DOHH2 (cell line): Measurements from ENCODE around the gene ANTKMT.

Experiments used
- H3F3A ChIP-seq: fragments of 200-600 bp; sonication (generic), shearing (Covaris generic); 2 replicates; pipeline ENCODE4 v1.6.0; 2016; ENCODE audit warnings: antibody characterized with exemption, mild to moderate bottlenecking; ENCODE audit not compliant: control insufficient read depth, insufficient read depth
- H3K27ac ChIP-seq: fragments of 200-600 bp; sonication (generic); 2 replicates; pipeline ENCODE4 v1.5.1; 2014; ENCODE audit warnings: low read depth, mild to moderate bottlenecking, low read length, moderate library complexity
- H3K27me3 ChIP-seq: fragments of 200-600 bp; sonication (generic); 2 replicates; pipeline ENCODE4 v1.6.1; 2014; ENCODE audit warnings: mild to moderate bottlenecking, low read length, mixed read lengths; ENCODE audit not compliant: control insufficient read depth
- H3K36me3 ChIP-seq: fragments of 200-600 bp; sonication (generic); 2 replicates; pipeline ENCODE4 v1.6.1; 2014; ENCODE audit warnings: mild to moderate bottlenecking, low read length, moderate library complexity, mixed read lengths; ENCODE audit not compliant: control insufficient read depth
- H3K4me1 ChIP-seq: fragments of 200-600 bp; sonication (generic); 2 replicates; pipeline ENCODE4 v1.6.1; 2014; ENCODE audit warnings: mild to moderate bottlenecking, low read length, mixed read lengths; ENCODE audit not compliant: control insufficient read depth
- H3K4me2 ChIP-seq: fragments of 200-600 bp; sonication (generic); 2 replicates; pipeline ENCODE4 v1.6.0; 2014; ENCODE audit warnings: mild to moderate bottlenecking, low read length, moderate library complexity
- H3K4me3 ChIP-seq: fragments of 200-600 bp; sonication (generic); 2 replicates; pipeline ENCODE4 v1.5.1; 2014; ENCODE audit warnings: mild to moderate bottlenecking, low read length, mixed read lengths
- H3K79me2 ChIP-seq: fragments of 200-600 bp; sonication (generic); 2 replicates; pipeline ENCODE4 v1.6.1; 2014; ENCODE audit warnings: mild to moderate bottlenecking, low read length, mixed read lengths; ENCODE audit not compliant: control insufficient read depth
- H3K9me2 ChIP-seq: fragments of 200-600 bp; sonication (generic); replicated peaks from 2 replicates; pipeline ENCODE4 v1.6.1; 2014; ENCODE audit warnings: mild to moderate bottlenecking, low read length, mixed read lengths; ENCODE audit not compliant: control insufficient read depth
- H3K9me3 ChIP-seq: fragments of 200-600 bp; sonication (generic); 2 replicates; pipeline ENCODE4 v1.6.1; 2014; ENCODE audit warnings: antibody characterized with exemption, low read length, mixed read lengths; ENCODE audit not compliant: control insufficient read depth, insufficient read depth
- H4K20me1 ChIP-seq: fragments of 200-600 bp; sonication (generic); 2 replicates; pipeline ENCODE4 v1.6.0; 2014; ENCODE audit warnings: low read depth, mild to moderate bottlenecking, antibody characterized with exemption, low read length, moderate library complexity; ENCODE audit not compliant: control insufficient read depth, insufficient read depth
- CTCF ChIP-seq: fragments of 200-600 bp; sonication (generic); IDR thresholded peaks from one replicate; pipeline ENCODE4 v1.5.1; 2014; ENCODE audit warnings: antibody characterized with exemption, mild to moderate bottlenecking, low read depth, low read length; ENCODE audit not compliant: poor library complexity, severe bottlenecking
- EZH2phosphoT487 ChIP-seq: fragments of 200-600 bp; sonication (generic); IDR thresholded peaks from 2 replicates; pipeline ENCODE4 v1.6.1; 2017; ENCODE audit warnings: borderline replicate concordance, mild to moderate bottlenecking, antibody characterized with exemption, low read length, moderate library complexity, mixed read lengths

The ANTKMT gene

GRCh38 chr16:721765-722540, 1.0 kb downstream of the ANTKMT start:
- H3K36me3 ChIP-seq = peaks cover 26% of the 10 kb centered on the region
- peaks cover 9% of the 10 kb centered on the region for H3K79me2 ChIP-seq
- peak overlapping the region; percentile 96 for H3K4me2 ChIP-seq
- TF ChIP-seq EZH2phosphoT487 (no peak), CTCF (no peak)
- 0 out of 2 replicates have a peak, but pooled peaks cover 3% of the 10 kb centered on the region for H4K20me1 ChIP-seq
- H3K9me2 ChIP-seq = no peaks in the 10 kb centered on the region
- H3K27me3 ChIP-seq = no peaks in the 10 kb centered on the region
- H3K27ac ChIP-seq = no peak overlapping the region
- peak overlapping the region; percentile 99 for H3K4me3 ChIP-seq
- no peaks in the 10 kb centered on the region for H3K9me3 ChIP-seq
- H3K4me1 ChIP-seq = peaks cover 60% of the 10 kb centered on the region
- peaks cover 11% of the 10 kb centered on the region; the same call in 1 of the 2 replicates for H3F3A ChIP-seq

GRCh38 chr16:722835-723633, 2.1 kb downstream of the ANTKMT start:
- Histone ChIP-seq H3K4me3 (no peak overlapping the region), H3K79me2 (peaks cover 9% of the 10 kb centered on the region), H4K20me1 (0 out of 2 replicates have a peak, but pooled peaks cover 3% of the 10 kb centered on the region), H3K9me2 (no peaks in the 10 kb centered on the region), H3K27ac (no peak overlapping the region), H3K9me3 (no peaks in the 10 kb centered on the region), H3K4me2 (peak overlapping the region; percentile 27), H3K4me1 (peaks cover 60% of the 10 kb centered on the region), H3K36me3 (peaks cover 26% of the 10 kb centered on the region), H3K27me3 (no peaks in the 10 kb centered on the region), H3F3A (peaks cover 11% of the 10 kb centered on the region; the same call in 1 of the 2 replicates)
- TF ChIP-seq CTCF (no peak), EZH2phosphoT487 (no peak)

GRCh38 chr16:723695-724094, 2.7 kb downstream of the ANTKMT start:
- peaks cover 64% of the 10 kb centered on the region for H3K4me1 ChIP-seq
- peaks cover 26% of the 10 kb centered on the region for H3K36me3 ChIP-seq
- H3K4me3 ChIP-seq = no peak overlapping the region
- no peaks in the 10 kb centered on the region for H3K9me3 ChIP-seq
- peaks cover 9% of the 10 kb centered on the region for H3K79me2 ChIP-seq
- H3K4me2 ChIP-seq = peak overlapping the region; percentile 27
- TF ChIP-seq EZH2phosphoT487 (no peak), CTCF (no peak)
- H3K9me2 ChIP-seq = no peaks in the 10 kb centered on the region
- no peaks in the 10 kb centered on the region for H3K27me3 ChIP-seq
- H3K27ac ChIP-seq = no peak overlapping the region
- peaks cover 11% of the 10 kb centered on the region; the same call in 1 of the 2 replicates for H3F3A ChIP-seq
- 0 out of 2 replicates have a peak, but pooled peaks cover 3% of the 10 kb centered on the region for H4K20me1 ChIP-seq
